Epithelial cell of esophagus (primary cell): Measurements from ENCODE around the gene B3GNT7.
A peak's percentile ranks its signal among the peaks of the same experiment; 100 is the strongest.

Source experiments
- DNase-seq: peaks from one replicate; pipeline ENCODE4 v3.0.0; 2010; ENCODE audit warnings: low read depth
- H3K4me3 ChIP-seq: 2 replicates; pipeline ENCODE4 v1.5.1; 2011; ENCODE audit warnings: mild to moderate bottlenecking, low read length, control low read depth
- TF ChIP-seq, protein P1 (sequence below): IDR thresholded peaks from 2 replicates; pipeline ENCODE4 v1.5.1; 2011; ENCODE audit warnings: low read depth, mild to moderate bottlenecking, low read length, control low read depth, inconsistent platforms; ENCODE audit not compliant: insufficient read depth; ENCODE audit errors: missing control alignments

Gene B3GNT7

DNA sequence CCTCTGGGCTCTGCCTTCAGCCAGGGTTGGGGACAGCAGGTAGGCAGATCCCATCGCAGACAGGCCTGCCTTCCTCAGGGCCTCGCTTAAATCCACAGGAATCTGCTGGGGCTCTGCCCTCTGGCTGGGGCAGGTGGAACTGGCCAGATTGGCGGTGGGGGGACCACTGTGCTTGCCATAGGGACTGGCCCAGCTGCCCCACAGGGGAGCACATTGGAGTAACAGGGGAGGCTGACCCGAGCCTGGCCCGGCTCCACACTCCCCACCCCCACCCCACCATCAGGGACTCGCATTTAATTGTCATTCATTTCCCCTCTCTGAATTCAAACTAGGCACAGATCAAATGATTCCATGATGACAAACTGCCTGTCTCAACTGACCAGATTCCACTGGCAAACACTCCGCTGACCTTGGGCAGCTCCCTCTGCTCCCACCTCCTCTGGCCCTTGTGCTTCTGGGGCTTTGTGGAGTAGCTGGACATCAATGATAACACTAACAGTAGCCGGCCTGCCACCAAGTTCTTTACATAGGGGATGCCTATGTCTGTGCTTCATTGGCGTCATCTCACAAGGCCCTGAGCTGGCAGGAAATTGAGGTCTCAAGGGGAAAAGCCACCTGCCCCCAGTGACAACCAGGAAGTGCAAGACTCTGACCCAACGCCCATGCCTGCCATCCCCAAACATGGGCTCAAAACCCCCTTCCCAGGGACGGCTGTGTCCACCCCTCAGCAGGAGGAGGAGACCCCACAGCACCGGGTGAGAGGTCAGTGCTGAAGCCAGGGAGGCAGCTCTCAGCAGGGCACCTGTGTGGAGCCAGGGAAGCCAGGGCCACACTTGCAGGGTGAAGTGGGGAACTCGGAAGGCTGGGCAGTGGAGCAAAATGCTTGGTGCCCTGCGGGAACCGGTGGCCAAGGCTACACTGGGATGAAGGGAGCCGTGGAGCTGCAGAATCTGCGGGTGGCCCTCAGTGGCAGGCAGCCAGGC is 2.1 kb upstream of the B3GNT7 start:
- no peak for DNase-seq
- TF ChIP-seq, protein P1, sequence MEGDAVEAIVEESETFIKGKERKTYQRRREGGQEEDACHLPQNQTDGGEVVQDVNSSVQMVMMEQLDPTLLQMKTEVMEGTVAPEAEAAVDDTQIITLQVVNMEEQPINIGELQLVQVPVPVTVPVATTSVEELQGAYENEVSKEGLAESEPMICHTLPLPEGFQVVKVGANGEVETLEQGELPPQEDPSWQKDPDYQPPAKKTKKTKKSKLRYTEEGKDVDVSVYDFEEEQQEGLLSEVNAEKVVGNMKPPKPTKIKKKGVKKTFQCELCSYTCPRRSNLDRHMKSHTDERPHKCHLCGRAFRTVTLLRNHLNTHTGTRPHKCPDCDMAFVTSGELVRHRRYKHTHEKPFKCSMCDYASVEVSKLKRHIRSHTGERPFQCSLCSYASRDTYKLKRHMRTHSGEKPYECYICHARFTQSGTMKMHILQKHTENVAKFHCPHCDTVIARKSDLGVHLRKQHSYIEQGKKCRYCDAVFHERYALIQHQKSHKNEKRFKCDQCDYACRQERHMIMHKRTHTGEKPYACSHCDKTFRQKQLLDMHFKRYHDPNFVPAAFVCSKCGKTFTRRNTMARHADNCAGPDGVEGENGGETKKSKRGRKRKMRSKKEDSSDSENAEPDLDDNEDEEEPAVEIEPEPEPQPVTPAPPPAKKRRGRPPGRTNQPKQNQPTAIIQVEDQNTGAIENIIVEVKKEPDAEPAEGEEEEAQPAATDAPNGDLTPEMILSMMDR = no peak
- no peak overlapping the region for H3K4me3 ChIP-seq

GRCh38 chr2:231394211-231395141 is 1.0 kb upstream of the B3GNT7 start:
- peak; percentile 19 for DNase-seq
- TF ChIP-seq, protein P1 = peak; percentile 27
- no peak overlapping the region for H3K4me3 ChIP-seq

DNA sequence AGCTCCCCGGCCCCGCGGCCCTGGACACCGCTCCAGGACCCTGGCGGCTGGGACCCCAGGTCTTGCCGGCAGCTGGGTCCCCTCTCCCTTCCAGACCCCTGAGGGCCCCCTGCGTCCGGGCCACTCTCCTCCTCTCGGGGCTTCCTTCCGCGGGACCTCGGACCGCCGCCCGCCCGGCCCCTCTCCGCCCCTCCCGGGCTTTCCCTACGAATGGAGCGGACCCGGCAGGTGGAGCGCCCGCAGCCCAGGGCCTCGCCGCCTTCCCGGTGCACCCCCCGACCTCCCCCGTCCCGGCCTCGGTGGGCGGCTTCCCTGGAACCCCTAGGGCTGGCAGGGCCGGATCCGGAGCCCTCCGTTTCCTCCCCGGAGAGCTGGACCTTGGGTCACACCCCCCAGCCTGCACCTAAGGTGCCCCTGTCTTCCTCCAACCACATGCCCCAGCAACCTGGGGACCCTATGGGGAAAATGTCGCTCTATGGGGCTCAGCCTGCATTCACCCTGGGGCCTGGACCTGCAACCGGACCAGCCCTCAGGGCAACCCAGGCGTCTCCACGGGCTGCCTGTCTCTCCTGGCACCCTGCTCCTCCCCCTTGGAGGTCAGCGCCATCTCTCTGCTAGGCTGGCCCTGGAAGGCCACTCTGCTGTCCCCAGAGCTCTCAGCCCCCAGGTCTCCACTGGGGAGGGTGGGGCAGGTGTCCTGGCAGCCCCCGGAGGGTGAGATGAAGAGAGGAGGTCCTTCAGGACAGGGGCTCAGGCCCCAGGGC is 730 bp downstream of the B3GNT7 start:
- TF ChIP-seq, protein P1 = no peak
- H3K4me3 ChIP-seq = no peak overlapping the region
- DNase-seq = no peak

- TF ChIP-seq, protein P1 = no peak
- DNase-seq = no peak
- H3K4me3 ChIP-seq = no peak overlapping the region
Measured at GRCh38 chr2:231397011-231397927, 1.8 kb downstream of the B3GNT7 start.

- TF ChIP-seq, protein P1 = no peak
- no peak overlapping the region for H3K4me3 ChIP-seq
- no peak for DNase-seq
Measured at GRCh38 chr2:231397928-231398294, 2.4 kb downstream of the B3GNT7 start.
